T47D (cell line): Measurements from ENCODE around the gene UCKL1.
A peak's percentile ranks its signal among the peaks of the same experiment; 100 is the strongest.
"Not testable (repeated sequence)": the region's sequence is repeated elsewhere in the genome, so short reads cannot be mapped to it uniquely, and the experiment has no call there.

Experiments
- DNase-seq, 2 experiments: peaks; one replicate each; pipeline versions ENCODE4 v3.0.0 to v3.0.0-alpha.2; 2011 to 2012; ENCODE audit warnings: low read depth in 1 of 2, low spot score in 1 of 2
- JUND ChIP-seq: IDR thresholded peaks from 2 replicates; pipeline ENCODE4 v1.6.1; 2012; ENCODE audit warnings: low read depth
- in situ Hi-C: cut with HindIII; loops from 2 replicates; pipeline ENCODE4 v1.10.0; 2016; ENCODE audit warnings: low sequenced_read_pairs, low pct_unique_long_range_greater_than_20kb

The UCKL1 gene

DNA sequence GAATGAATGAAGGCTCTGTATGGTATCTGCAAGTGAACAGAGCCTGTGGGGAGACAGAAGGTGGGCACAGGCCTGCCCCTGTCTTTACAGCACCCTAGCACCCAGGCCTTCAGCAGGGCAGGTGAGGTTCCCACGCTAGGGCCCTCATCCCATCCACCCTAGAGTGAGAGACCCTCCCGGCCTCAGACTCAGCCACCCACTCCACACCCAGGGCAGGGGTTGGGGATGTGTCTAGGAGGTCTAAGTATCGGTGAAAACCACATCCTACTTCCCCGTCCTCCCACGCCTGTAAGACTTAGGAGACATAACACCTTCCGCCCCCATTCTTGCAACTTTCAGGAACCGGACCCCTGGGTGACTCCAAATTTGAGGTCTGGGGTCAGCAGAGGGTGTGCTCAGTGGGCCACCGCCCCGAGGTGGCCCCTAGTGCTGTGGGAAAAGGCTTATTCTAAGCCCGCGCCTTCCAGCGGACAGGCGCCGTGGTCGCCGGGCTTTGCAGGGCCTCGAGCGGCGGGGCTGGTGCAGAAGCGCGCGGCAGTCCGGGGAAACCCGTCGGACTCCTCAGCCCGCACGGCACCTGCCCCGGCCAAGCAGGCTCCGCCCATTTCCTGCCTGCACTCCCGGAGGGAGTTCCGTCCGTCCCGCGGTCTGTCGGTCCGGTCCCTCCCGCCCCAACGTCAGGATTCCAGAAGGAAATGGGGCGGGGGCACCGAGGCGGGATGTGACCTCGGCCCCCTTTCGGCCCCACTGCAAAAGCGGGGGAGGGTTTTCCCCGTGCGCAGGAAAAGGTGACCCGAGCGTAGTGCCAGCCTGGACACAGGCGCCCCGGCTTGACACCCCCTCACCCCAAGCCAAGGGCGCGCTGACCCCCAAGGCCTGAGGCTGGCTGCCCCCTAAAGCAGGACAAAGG, 22.4 kb upstream of the UCKL1 start:
- no peak for TF ChIP-seq JUND
- in situ Hi-C loops = no loop called here
- DNase-seq = peak; percentile 88 to 93

DNA sequence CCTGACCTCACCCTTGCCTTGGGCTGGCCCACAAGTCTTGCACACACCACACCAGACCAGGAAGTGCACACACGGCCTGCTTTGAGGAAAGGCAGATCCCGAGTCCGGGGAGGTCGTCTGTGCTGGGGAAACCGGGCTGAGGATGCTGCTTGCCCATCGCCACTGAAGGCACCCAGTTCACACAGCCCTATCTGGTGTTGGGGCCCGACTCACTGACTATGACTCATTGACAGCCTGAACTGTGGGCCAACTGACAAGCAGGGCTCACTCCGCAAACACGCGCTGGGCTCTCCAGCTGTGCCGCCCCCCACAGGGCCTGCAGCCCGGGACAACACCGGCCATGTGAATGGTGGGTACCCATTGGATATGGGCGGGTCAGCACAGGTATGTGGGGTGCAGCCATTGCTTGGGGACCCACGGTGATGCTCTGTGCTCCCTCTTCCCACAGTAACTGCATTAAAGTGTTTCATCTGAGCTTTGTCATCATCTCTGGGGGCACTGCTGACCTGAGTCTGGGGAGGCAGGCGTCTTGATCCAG, 21.6 kb upstream of the UCKL1 start:
- in situ Hi-C loops = no loop called here
- no peak for DNase-seq
- TF ChIP-seq JUND = no peak

DNA sequence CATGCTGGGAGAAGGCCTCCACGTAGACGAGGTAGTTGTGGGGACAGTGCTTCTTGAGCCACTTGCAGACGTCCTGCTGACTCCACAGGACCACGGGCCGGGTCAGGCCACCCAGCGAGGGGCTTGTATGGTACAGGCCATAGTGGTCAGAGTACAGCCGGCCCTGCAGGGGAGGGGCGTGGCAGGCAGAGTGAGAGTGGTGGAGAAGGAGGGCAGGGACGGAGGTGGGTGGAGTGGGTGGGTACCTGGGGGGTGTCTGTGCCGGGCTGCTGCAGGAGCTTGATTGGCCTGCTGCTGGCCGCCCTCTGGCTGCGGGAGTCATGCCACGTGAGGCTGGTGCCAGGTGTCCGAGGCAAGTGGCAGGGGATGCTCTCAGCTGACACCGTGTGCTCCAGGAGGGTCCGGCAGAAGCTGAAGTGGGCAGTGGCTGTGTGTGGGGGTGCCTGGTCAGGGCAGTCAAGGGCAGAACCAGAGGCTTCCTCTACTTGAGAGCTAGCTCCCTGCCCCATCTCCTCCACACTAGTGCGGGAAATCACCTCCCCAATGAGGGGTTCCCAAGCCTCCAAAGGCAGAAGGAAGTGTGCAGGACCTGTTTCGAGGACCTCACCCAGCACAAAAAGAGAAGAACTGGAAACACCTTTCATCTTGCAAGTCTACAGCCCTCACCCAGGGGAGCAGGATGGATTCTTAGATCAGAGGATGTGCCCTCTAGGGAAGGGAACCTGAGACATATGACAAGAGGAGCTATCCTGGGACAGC, 20.9 kb upstream of the UCKL1 start:
- in situ Hi-C loops = no loop called here
- DNase-seq = no peak
- no peak for TF ChIP-seq JUND

DNA sequence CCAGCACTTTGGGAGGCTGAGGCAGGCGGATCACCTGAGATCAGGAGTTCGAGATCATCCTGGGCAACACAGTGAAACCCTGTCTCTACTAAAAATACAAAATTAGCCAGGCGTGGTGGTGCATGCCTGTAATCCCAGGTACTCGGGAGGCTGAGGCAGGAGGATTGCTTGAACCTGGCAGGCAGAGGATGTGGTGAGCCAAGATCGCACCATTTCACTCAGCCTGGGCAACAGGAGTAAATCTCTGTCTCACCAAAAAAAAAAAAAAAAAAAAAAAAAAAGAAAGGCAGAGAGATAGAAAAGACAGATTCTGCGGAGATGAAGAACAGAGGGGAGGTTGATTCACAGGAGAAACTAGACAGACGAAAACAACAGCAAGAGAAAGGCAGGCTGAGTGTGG, 20.3 kb upstream of the UCKL1 start:
- DNase-seq, in situ Hi-C loops: not testable (repeated sequence)

DNA sequence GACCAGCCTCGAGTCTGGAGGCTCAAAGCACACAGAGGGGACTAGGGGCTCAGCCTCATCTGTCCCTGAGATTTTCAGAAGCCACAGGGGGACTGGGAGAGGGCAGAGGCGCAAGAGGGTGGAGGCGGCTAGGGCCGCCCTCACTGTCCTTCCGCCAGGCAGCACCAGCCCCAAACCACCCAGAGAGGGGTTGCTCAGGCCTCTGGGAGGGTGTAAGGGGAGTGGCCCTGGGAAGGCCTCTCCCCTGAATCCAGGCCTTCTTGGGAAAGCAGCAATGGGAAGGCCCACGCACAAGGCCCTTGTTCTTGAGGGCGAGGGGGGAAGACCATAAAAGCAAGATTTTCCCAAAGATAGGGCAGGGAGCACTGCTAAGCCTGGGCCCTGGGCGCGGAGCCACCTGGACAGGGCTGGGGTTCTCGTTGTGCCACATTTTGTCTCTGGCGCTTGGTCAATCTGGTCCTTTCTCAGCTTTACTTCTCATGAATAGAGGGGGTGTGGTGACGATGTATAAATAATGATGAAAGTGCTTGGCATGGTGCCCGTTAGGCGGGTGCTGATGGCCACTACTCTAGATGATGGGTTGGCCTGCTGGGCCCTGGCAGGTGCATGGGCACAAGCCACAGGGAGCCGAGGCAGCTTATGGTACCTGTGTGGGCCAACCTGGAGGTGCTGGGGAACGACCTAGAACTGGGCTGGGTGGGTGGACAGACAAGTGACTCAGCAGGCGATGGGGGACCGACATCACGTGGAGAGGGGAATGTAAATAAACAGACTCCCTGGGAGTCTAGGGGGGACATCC, 18.4 kb upstream of the UCKL1 start:
- in situ Hi-C loops = no loop called here
- no peak for TF ChIP-seq JUND
- peak; percentile 4 to 57 for DNase-seq

DNA sequence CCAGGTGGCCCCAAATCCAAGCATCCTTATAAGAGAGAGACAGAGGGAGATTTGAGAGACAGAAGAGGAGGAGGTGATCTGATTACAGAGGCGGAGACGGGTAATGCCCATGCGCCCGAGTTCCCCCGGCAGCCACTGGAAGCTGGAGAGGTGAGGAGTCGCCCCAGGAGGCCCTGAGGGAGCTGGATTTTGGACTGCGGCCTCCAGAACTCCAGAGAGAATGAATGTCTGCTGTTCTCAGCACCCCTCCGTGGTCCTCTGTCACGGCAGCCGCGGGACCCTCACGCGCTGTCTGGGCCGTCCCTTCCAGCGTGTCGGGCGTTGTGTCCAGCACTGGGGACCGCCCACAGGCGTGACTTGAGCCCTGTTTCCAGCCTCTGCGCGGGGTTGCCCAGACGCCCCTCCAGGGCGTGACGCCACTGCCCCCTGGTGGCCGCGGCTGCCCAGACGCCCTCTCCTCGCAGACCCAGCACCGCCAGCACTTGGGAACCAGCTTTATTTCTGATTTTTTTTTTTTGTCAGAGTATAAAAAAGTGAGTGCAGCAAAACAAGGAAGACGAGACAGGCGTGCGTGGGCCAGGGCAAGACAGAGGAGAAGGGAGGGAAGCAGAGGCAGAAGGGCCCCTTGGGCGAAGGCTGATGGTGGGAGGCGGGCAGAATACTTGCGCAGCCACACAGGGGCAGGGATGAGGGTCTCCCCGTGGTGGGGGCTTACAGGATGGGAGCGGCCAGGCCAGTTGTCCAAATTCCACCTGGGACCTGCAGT, 17.6 kb upstream of the UCKL1 start:
- no peak for TF ChIP-seq JUND
- DNase-seq = peak; percentile 89 to 94
- in situ Hi-C loops = no loop called here

DNA sequence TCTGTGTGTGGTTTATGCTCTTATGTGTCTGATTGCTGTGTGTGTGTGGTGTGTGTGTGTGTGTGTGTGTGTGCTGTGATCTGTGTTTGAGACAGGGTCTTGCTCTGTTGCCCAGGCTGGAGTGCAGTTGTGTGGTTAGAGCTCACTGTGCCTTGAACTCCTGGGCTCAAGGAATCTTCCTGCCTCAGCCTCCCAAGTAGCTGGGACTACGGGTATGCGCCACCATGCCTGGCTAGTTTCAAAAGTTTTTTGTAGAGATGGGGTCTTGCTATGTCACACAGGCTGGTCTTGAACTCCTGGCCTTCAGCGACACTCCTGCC, 16.9 kb upstream of the UCKL1 start:
- no peak for DNase-seq
- TF ChIP-seq JUND = no peak
- in situ Hi-C loops = no loop called here

DNA sequence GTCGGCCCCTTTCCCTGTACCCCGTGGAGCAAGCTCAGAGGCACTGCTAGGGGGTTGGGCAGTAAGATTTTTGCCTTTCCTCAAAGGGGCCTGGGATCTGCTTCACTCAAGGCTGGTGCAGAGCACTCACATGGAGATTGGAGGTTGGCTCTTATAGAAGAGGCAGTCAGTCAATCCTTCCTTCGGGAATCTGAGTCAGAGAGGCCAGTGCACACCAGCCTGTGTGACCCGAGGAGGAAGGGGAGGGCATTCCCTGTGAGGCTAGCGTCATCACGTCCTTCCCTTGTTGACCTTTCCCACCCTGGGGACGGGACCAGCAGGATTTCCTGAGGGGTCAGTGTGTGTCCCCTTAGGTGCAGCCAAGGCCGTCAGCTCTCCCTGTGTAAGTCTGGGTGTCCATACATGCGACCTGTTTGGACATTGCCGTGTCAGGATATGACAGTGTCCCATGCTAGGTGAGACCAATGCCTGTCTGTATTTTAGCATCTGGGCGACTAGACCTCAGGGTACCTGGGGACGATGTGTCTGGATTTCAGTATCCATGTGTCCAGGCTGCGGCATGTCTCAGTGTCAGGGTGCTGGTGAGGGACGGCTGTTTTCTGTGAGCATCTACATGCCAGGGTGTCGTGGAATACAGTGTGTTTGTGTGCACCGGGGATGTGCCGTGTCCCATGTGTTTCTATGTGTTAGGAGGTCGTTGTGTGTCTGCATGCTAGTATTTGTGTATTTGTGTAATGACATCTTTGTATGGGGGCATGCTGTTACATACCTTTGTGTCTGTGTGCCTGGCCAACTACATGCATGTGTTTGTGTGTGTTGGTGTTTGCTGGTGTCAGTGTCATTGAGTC, 16.3 kb upstream of the UCKL1 start:
- in situ Hi-C loops = no loop called here
- DNase-seq = no peak
- TF ChIP-seq JUND = no peak

DNA sequence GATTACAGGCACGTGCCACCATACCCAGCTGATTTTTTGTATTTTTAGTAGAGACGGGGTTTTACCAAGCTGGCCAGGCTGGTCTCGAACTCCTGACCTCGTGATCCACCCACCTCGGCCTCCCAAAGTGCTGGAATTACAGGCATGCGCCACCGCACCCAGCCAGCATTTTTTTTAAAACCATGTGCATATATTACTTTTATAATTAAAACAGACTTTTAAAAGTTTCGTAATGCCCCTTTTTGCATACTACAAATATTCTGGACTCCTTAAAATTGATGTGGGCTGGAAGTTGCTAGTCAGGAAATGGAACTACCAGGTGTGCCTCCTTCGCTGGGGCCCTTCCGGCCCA, 15.7 kb upstream of the UCKL1 start:
- DNase-seq, in situ Hi-C loops: not testable (repeated sequence)

DNA sequence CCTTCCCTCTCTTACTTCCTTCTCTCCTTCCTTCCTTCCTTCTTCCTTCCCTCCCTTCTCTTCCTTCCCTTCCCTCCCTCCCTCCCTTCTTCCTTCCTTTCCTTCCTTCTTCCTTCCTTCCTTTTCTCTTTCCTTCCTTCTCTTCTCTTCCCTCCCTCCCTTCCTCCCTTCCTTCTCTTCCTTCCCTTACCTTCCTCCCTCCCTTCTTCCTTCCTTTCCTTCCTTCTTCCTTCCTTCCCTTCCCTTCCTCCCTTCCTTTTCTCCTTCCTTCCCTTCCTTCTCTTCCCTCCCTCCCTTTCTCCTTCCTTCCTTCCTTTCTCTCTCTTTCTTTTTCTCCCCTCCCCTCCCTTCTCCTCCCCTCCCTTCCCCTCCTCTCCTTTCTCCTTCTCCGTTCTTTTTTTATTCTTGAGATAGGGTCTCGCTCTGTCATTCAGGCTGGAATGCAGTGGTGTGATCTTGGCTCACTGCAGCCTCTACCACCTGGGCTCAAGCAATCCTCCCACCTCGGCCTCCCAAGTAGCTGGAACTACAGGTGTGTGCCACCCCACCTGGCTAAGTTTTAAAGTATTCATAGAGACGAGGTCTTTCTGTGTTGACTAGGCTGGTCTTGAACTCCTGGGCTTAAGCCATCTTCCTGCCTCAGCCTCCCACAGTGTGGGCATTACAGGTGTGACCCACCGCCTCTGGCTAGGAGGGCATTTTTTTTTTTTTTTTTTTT, 14.7 kb upstream of the UCKL1 start:
- no peak for TF ChIP-seq JUND
- in situ Hi-C loops = no loop called here
- no peak for DNase-seq
